A549 (cell line): ENCODE measurements around the gene GRK5. TPM values are rescaled to one million over a fixed set of nuclear protein-coding genes. Genes with fewer than 3 reads are reported as not detected.
A peak's percentile ranks its signal among the peaks of the same experiment; 100 is the strongest.

Experiments
- ATAC-seq, 2 experiments: fragments of 200-7000 bp in 1 of 2; fragments of >200 bp in 1 of 2; cut with Nextera tagmentation in 1 of 2; cut with Tn5 transposase in 1 of 2; 3 replicates each; pipeline versions ENCODE4 v1.8.0 to v1.9.1; 2018 to 2020; ENCODE audit warnings: mild to moderate bottlenecking in 1 of 2, moderate library complexity in 1 of 2
- CTCF ChIA-PET: fragments of 300-600 bp; sonication (Branson Sonifier 250); formaldehyde crosslinking; extraction: SDS; loops from one replicate; lab custom pipeline; 2021; ENCODE audit warnings: antibody characterized with exemption, inconsistent platforms; lab: Yijun Ruan, JAX
- POLR2A ChIA-PET: fragments of 350-600 bp; formaldehyde crosslinking; extraction: SDS; loops from one replicate; lab custom pipeline; 2021; ENCODE audit warnings: antibody characterized with exemption, inconsistent platforms; lab: Yijun Ruan, JAX
- DNase-seq, 2 experiments: peaks; one replicate each; pipeline versions ENCODE4 v3.0.0 to v3.0.0-alpha.2; 2011 to 2016; ENCODE audit warnings: low read depth in 1 of 2, low spot score in 1 of 2
- FAIRE-seq: peaks from 2 replicates; lab custom pipeline; 2011; peaks lifted over from hg19 to GRCh38; lab: Jason Lieb, UNC
- H3K27ac ChIP-seq, 2 experiments: fragments of >200 bp; sonication (Bioruptor Twin); formaldehyde crosslinking; 3 replicates each; pipeline ENCODE4 v1.5.1; 2016 to 2017
- H3K4me1 ChIP-seq: fragments of >200 bp; sonication (Bioruptor Twin); formaldehyde crosslinking; 3 replicates; pipeline ENCODE4 v1.6.1; 2016
- H3K4me2 ChIP-seq: fragments of >200 bp; sonication (Bioruptor Twin); formaldehyde crosslinking; 3 replicates; pipeline ENCODE4 v1.6.1; 2016
- H3K4me3 ChIP-seq: fragments of >200 bp; sonication (Bioruptor Twin); formaldehyde crosslinking; 3 replicates; pipeline ENCODE4 v1.5.1; 2016
- H3K9me3 ChIP-seq: fragments of >200 bp; sonication (Bioruptor Twin); formaldehyde crosslinking; 3 replicates; pipeline ENCODE4 v1.6.1; 2016
- CEBPB ChIP-seq, 2 experiments: fragments of >200 bp in 1 of 2; sonication (Bioruptor Twin) in 1 of 2; formaldehyde crosslinking in 1 of 2; IDR thresholded peaks; 2 replicates each; pipeline ENCODE4 v1.6.1; 2012 to 2016
- CHD2 ChIP-seq: fragments of 150-350 bp; IDR thresholded peaks from 2 replicates; pipeline ENCODE4 v1.6.1; 2014; ENCODE audit warnings: low read length; ENCODE audit not compliant: partially characterized antibody
- EP300 ChIP-seq, 2 experiments: fragments of >200 bp; sonication (Bioruptor Twin); formaldehyde crosslinking; IDR thresholded peaks; 2 replicates in 1 of 2; 3 replicates in 1 of 2; pipeline ENCODE4 v1.6.1; 2016 to 2017
- FOSL2 ChIP-seq, 2 experiments: fragments of 450-650 bp in 1 of 2; fragments of >200 bp in 1 of 2; sonication (Bioruptor Twin) in 1 of 2; formaldehyde crosslinking; IDR thresholded peaks; 2 replicates each; pipeline versions ENCODE4 v1.5.0 to v1.6.1; 2016 to 2020; ENCODE audit warnings: mild to moderate bottlenecking in 1 of 2, moderate library complexity in 1 of 2
- GATA3 ChIP-seq: IDR thresholded peaks from 2 replicates; pipeline ENCODE4 v1.6.1; 2012; ENCODE audit warnings: borderline replicate concordance
- JUN ChIP-seq, 2 experiments: fragments of >200 bp; sonication (Bioruptor Twin); formaldehyde crosslinking; IDR thresholded peaks; 2 replicates in 1 of 2; 3 replicates in 1 of 2; pipeline ENCODE4 v1.6.1; 2016 to 2017
- JUNB ChIP-seq: fragments of >200 bp; sonication (Bioruptor Twin); formaldehyde crosslinking; IDR thresholded peaks from 2 replicates; pipeline ENCODE4 v1.6.1; 2016
- NFE2L2 ChIP-seq: fragments of 150-350 bp; conservative IDR thresholded peaks from 2 replicates; pipeline ENCODE4 v1.6.1; 2014; ENCODE audit warnings: low read length
- RAD21 ChIP-seq, 2 experiments: fragments of >200 bp in 1 of 2; sonication (Bioruptor Twin) in 1 of 2; formaldehyde crosslinking in 1 of 2; IDR thresholded peaks in 1 of 2; conservative IDR thresholded peaks in 1 of 2; 2 replicates in 1 of 2; 3 replicates in 1 of 2; pipeline ENCODE4 v1.6.1; 2012 to 2018; ENCODE audit warnings: inconsistent platforms in 1 of 2
- USF2 ChIP-seq: fragments of 450-650 bp; IDR thresholded peaks from 2 replicates; pipeline ENCODE4 v1.6.1; 2014; ENCODE audit warnings: antibody characterized with exemption
- ZSCAN20 ChIP-seq: fragments of 250-450 bp; sonication (Bioruptor Pico); IDR thresholded peaks from 2 replicates; pipeline ENCODE4 v1.8.0; 2022; ENCODE audit warnings: mild to moderate bottlenecking, moderate library complexity
- WGBS: methylation state at CpG from one replicate; pipeline ENCODE4 v1.1.6; 2017; ENCODE audit errors: missing lambda C conversion rate; 5-methylcytosine and 5-hydroxymethylcytosine counted together
- polyA plus RNA-seq, 4 experiments: library from polyadenylated mRNA; depleted of rRNA in 3 of 4; stranded (reverse); fragments of >200 nt; fragmentation: RNase III in 1 of 4; extraction: RNeasy Plus Mini Kit Qiagen cat#74134 plus additional on column Dnase treatment in 1 of 4; gene quantifications; 2 replicates in 3 of 4; 3 replicates in 1 of 4; pipeline ENCODE4 v1.2.3, GENCODE V29; 2011 to 2017
- TF ChIP-seq, protein P1 (sequence below): fragments of 250-450 bp; sonication (Bioruptor Pico); IDR thresholded peaks from 2 replicates; pipeline ENCODE4 v1.5.0; 2020; ENCODE audit warnings: low read depth, mild to moderate bottlenecking, moderate library complexity
- TF ChIP-seq, protein P2 (sequence below): fragments of >200 bp; sonication (Bioruptor Twin); formaldehyde crosslinking; IDR thresholded peaks from 3 replicates; pipeline ENCODE4 v1.6.1; 2016
- TF ChIP-seq, protein P3 (sequence below): IDR thresholded peaks from 2 replicates; pipeline ENCODE4 v1.6.1; 2012
- TF ChIP-seq, protein P4 (sequence below): fragments of 250-450 bp; sonication (Bioruptor Pico); IDR thresholded peaks from 2 replicates; pipeline ENCODE4 v1.5.0; 2021; ENCODE audit warnings: mild to moderate bottlenecking, moderate library complexity, borderline replicate concordance

Gene GRK5
- polyA plus RNA-seq, 2 of the 4 experiments (the other 2 are of a cell fraction), result 5.0 to 7.9 TPM

GRCh38 chr10:119252470-119253151 is 45.2 kb downstream of the GRK5 start:
- Histone ChIP-seq H3K4me1 (peaks cover 62% of the 10 kb centered on the region), H3K27ac (peak overlapping the region; percentile 93 to 95), H3K4me3 (no peak overlapping the region), H3K4me2 (peak overlapping the region; percentile 83), H3K9me3 (peaks cover 4% of the 10 kb centered on the region; the same call in 1 of the 3 replicates)
- 87% methylated on average over 10 of the region's 10 CpGs for WGBS
- CTCF ChIA-PET, result interaction anchor here (0.5 to 20.8 kb wide), 9 partner anchors 10 to 193 kb away, joined by 3 to 186 read pairs (median 4); partner anchors contain the start of gene GRK5
- ATAC-seq (peak in 1 of 2 experiments; percentile 8; a peak in 3 of 6 replicates), FAIRE-seq (no peak), DNase-seq (no peak)
- TF ChIP-seq, protein P1, sequence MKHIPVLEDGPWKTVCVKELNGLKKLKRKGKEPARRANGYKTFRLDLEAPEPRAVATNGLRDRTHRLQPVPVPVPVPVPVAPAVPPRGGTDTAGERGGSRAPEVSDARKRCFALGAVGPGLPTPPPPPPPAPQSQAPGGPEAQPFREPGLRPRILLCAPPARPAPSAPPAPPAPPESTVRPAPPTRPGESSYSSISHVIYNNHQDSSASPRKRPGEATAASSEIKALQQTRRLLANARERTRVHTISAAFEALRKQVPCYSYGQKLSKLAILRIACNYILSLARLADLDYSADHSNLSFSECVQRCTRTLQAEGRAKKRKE, result no peak
- POLR2A ChIA-PET, result interaction anchor here (1.1 to 1.3 kb wide), 2 partner anchors 18 to 46 kb away, joined by 6 to 9 read pairs; partner anchors contain the start of gene GRK5

GRCh38 chr10:119253433-119254174 is 46.2 kb downstream of the GRK5 start:
- Histone ChIP-seq H3K9me3 (peaks cover 4% of the 10 kb centered on the region; the same call in 1 of the 3 replicates), H3K4me2 (peak overlapping the region; percentile 83), H3K4me3 (peak overlapping the region; percentile 13; the same call in 1 of the 3 replicates), H3K4me1 (peaks cover 60% of the 10 kb centered on the region), H3K27ac (peak overlapping the region; percentile 93 to 95)
- ChIA-PET CTCF (interaction anchor here (0.5 to 20.8 kb wide), 8 partner anchors 10 to 192 kb away, joined by 3 to 186 read pairs (median 4); partner anchors contain the start of gene GRK5), POLR2A (interaction anchor here (0.9 to 1.3 kb wide), 4 partner anchors 17 to 63 kb away, joined by 6 to 9 read pairs (median 7); partner anchors contain the start of gene GRK5)
- FAIRE-seq (no peak), DNase-seq (peak; percentile 82 to 86), ATAC-seq (peak; percentile 80 to 90)
- 5% methylated on average over 13 of the region's 16 CpGs for WGBS
- TF ChIP-seq CEBPB (IDR thresholded peaks at IDR 0.05) (0 out of 4 replicates have a peak, but pooled peaks of 1 of the 2 experiments have one; percentile 46), ZSCAN20 (CRISPR knock-in tag) (no peak), USF2 (no peak), GATA3 (peak; percentile 58; the same call in 1 of the 2 replicates), EP300 (IDR thresholded peaks at IDR 0.05) (peak in 1 of 2 experiments; percentile 40; a peak in 1 of 5 replicates), FOSL2 (IDR thresholded peaks at IDR 0.05) (no peak; the same call in 1 of the 2 replicates), FOSL2 (CRISPR knock-in tag; IDR thresholded peaks at IDR 0.05) (peak; percentile 61), NFE2L2 (no peak), JUN (IDR thresholded peaks at IDR 0.05) (peak in 1 of 2 experiments; percentile 69; a peak in 2 of 5 replicates), RAD21 (conservative IDR thresholded peaks at IDR 0.05 in 1 of 2, IDR thresholded peaks at IDR 0.05 in 1 of 2) (peak; percentile 5 to 35; a peak in 3 of 5 replicates), CHD2 (no peak), JUNB (peak; percentile 50; the same call in 1 of the 2 replicates)
- TF ChIP-seq, protein P2, sequence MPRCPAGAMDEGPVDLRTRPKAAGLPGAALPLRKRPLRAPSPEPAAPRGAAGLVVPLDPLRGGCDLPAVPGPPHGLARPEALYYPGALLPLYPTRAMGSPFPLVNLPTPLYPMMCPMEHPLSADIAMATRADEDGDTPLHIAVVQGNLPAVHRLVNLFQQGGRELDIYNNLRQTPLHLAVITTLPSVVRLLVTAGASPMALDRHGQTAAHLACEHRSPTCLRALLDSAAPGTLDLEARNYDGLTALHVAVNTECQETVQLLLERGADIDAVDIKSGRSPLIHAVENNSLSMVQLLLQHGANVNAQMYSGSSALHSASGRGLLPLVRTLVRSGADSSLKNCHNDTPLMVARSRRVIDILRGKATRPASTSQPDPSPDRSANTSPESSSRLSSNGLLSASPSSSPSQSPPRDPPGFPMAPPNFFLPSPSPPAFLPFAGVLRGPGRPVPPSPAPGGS, result 0 out of 3 replicates have a peak, but pooled peaks have one; percentile 16
- TF ChIP-seq, protein P3, sequence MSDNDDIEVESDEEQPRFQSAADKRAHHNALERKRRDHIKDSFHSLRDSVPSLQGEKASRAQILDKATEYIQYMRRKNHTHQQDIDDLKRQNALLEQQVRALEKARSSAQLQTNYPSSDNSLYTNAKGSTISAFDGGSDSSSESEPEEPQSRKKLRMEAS, result peak; percentile 80; the same call in 1 of the 2 replicates
- TF ChIP-seq, all 56 proteins: peak for 9

- WGBS, result 60% methylated on average over 3 of the region's 3 CpGs
- peaks cover 60% of the 10 kb centered on the region for H3K4me1 ChIP-seq
- peak overlapping the region; percentile 83 for H3K4me2 ChIP-seq
- ATAC-seq (peak in 1 of 2 experiments; percentile 2; a peak in 1 of 6 replicates), FAIRE-seq (no peak), DNase-seq (no peak)
- TF ChIP-seq, protein P4, sequence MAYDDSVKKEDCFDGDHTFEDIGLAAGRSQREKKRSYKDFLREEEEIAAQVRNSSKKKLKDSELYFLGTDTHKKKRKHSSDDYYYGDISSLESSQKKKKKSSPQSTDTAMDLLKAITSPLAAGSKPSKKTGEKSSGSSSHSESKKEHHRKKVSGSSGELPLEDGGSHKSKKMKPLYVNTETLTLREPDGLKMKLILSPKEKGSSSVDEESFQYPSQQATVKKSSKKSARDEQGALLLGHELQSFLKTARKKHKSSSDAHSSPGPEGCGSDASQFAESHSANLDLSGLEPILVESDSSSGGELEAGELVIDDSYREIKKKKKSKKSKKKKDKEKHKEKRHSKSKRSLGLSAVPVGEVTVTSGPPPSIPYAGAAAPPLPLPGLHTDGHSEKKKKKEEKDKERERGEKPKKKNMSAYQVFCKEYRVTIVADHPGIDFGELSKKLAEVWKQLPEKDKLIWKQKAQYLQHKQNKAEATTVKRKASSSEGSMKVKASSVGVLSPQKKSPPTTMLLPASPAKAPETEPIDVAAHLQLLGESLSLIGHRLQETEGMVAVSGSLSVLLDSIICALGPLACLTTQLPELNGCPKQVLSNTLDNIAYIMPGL (CRISPR knock-in tag), result no peak
- H3K9me3 ChIP-seq, result peaks cover 4% of the 10 kb centered on the region; the same call in 1 of the 3 replicates
- H3K27ac ChIP-seq, result peak overlapping the region; percentile 93 to 95
- ChIA-PET CTCF (interaction anchor here (0.7 to 20.8 kb wide), 4 partner anchors 17 to 191 kb away, joined by 3 to 186 read pairs (median 7); partner anchors contain the start of gene GRK5), POLR2A (no interaction called here)
- no peak overlapping the region for H3K4me3 ChIP-seq
Measured at GRCh38 chr10:119254335-119254734, 47.0 kb downstream of the GRK5 start.
